ENCODE measurements around the gene MTRR.

The MTRR gene

DNA sequence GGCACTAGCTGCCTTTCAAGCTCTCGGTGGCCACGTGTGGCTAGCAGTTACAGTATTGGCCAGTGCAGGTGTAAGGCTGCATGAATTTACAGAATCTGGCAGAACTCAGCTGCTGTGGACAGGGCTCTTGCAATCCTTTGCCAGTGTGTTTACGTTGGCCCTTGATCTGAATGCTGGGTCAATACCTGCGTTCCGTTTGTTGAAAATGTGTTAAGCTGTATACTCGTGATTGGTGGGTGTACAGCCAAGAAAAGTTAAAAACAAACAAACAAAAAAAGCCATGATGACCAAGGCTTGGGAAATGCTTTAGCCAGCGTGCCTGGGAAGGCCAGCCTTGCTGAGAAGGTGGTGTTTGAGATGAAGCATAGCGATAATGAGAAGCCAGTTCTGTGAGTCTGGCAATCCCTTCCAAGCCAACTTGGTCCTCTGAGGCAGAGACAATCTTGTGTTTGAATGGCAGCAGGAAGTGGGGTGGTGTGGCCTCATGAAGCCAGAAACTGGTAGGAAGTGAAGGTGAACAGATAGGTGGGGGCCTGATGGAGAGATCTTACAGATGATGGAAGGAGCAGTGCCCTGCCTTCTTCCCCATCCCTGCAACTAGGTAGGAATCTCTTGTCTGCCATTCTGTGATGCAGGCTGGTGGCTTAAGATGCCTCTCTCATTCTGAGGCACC, 17.2 kb upstream of the MTRR start:
- POLR2A ChIA-PET, result interaction anchor here (2.4 kb wide), 1 partner anchor 17 kb away, joined by 14 read pairs; the partner anchor contains the start of genes FASTKD3 and MTRR
- CTCF ChIA-PET, result interaction anchor here (0.5 to 1.4 kb wide), 7 partner anchors 9 to 1086 kb away, joined by 3 to 11 read pairs (median 3); partner anchors contain the start of genes FASTKD3 and MTRR
- H3K9me3 ChIP-seq (ENCODE audit: control insufficient read depth, insufficient read depth, low read depth, low read length), result no peaks in the 10 kb centered on the region; the same call in 1 of the 2 replicates
- TF ChIP-seq ZSCAN18 (tag by site-specific recombination; IDR thresholded peaks at IDR 0.05), result no peak
- TF ChIP-seq ZBTB21 (tag by site-specific recombination; IDR thresholded peaks at IDR 0.05), result no peak
- TF ChIP-seq ZNF16 (tag by site-specific recombination; IDR thresholded peaks at IDR 0.05; ENCODE audit: low read depth), result no peak
- no peak for TF ChIP-seq ZNF660 (tag by site-specific recombination; IDR thresholded peaks at IDR 0.05)
- TF ChIP-seq SALL2 (tag by site-specific recombination; IDR thresholded peaks at IDR 0.05; ENCODE audit: borderline replicate concordance), result no peak
- TF ChIP-seq ZNF391 (tag by site-specific recombination; IDR thresholded peaks at IDR 0.05; ENCODE audit: borderline replicate concordance, low read depth), result no peak
- TF ChIP-seq ZNF23 (tag by site-specific recombination; IDR thresholded peaks at IDR 0.05; ENCODE audit: borderline replicate concordance), result no peak
- TF ChIP-seq, protein P1, sequence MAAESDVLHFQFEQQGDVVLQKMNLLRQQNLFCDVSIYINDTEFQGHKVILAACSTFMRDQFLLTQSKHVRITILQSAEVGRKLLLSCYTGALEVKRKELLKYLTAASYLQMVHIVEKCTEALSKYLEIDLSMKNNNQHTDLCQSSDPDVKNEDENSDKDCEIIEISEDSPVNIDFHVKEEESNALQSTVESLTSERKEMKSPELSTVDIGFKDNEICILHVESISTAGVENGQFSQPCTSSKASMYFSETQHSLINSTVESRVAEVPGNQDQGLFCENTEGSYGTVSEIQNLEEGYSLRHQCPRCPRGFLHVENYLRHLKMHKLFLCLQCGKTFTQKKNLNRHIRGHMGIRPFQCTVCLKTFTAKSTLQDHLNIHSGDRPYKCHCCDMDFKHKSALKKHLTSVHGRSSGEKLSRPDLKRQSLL (tag by site-specific recombination; IDR thresholded peaks at IDR 0.05), result no peak
- no peak overlapping the region for H3K27ac ChIP-seq (ENCODE audit: extremely low read depth, low read depth, low read length)
- H3K4me1 ChIP-seq (ENCODE audit: control insufficient read depth, insufficient read depth, low read length), result no peaks in the 10 kb centered on the region
- no peaks in the 10 kb centered on the region for H3K36me3 ChIP-seq (ENCODE audit: control insufficient read depth in 2 of 2, insufficient read depth in 1 of 2, low read length in 2 of 2)
- H3K4me3 ChIP-seq (ENCODE audit: low read depth, low read length), result no peak overlapping the region

GRCh38 chr5:7852542-7852941, 16.4 kb upstream of the MTRR start:
- H3K4me1 ChIP-seq (ENCODE audit: control insufficient read depth, insufficient read depth, low read length), result no peaks in the 10 kb centered on the region
- no peak overlapping the region for H3K27ac ChIP-seq (ENCODE audit: extremely low read depth, low read depth, low read length)
- no peaks in the 10 kb centered on the region; the same call in 1 of the 2 replicates for H3K9me3 ChIP-seq (ENCODE audit: control insufficient read depth, insufficient read depth, low read depth, low read length)
- ChIA-PET POLR2A (no interaction called here), CTCF (interaction anchor here (0.6 to 1.0 kb wide), 2 partner anchors 592 to 1059 kb away, joined by 3 read pairs; no protein-coding TSS in a partner anchor)
- H3K36me3 ChIP-seq (ENCODE audit: control insufficient read depth in 2 of 2, insufficient read depth in 1 of 2, low read length in 2 of 2), result peaks cover 0 to 1% of the 10 kb centered on the region in 2 experiments; a peak in 1 of 3 replicates
- no peak overlapping the region for H3K4me3 ChIP-seq (ENCODE audit: low read depth, low read length)
- TF ChIP-seq, protein P2, sequence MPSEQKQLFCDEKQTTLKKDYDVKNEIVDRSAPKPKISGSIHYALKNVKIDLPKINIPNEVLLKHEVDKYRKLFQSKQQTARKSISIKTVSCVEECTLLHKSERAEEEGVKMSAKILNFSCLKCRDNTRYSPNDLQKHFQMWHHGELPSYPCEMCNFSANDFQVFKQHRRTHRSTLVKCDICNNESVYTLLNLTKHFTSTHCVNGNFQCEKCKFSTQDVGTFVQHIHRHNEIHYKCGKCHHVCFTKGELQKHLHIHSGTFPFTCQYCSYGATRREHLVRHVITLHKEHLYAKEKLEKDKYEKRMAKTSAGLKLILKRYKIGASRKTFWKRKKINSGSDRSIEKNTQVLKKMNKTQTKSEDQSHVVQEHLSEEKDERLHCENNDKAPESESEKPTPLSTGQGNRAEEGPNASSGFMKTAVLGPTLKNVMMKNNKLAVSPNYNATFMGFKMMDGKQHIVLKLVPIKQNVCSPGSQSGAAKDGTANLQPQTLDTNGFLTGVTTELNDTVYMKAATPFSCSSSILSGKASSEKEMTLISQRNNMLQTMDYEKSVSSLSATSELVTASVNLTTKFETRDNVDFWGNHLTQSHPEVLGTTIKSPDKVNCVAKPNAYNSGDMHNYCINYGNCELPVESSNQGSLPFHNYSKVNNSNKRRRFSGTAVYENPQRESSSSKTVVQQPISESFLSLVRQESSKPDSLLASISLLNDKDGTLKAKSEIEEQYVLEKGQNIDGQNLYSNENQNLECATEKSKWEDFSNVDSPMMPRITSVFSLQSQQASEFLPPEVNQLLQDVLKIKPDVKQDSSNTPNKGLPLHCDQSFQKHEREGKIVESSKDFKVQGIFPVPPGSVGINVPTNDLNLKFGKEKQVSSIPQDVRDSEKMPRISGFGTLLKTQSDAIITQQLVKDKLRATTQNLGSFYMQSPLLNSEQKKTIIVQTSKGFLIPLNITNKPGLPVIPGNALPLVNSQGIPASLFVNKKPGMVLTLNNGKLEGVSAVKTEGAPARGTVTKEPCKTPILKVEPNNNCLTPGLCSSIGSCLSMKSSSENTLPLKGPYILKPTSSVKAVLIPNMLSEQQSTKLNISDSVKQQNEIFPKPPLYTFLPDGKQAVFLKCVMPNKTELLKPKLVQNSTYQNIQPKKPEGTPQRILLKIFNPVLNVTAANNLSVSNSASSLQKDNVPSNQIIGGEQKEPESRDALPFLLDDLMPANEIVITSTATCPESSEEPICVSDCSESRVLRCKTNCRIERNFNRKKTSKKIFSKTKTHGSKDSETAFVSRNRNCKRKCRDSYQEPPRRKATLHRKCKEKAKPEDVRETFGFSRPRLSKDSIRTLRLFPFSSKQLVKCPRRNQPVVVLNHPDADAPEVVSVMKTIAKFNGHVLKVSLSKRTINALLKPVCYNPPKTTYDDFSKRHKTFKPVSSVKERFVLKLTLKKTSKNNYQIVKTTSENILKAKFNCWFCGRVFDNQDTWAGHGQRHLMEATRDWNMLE (tag by site-specific recombination; conservative IDR thresholded peaks at IDR 0.05; ENCODE audit: low read depth), result no peak
- no peak for TF ChIP-seq TCF7L2 (IDR thresholded peaks at IDR 0.05; ENCODE audit: borderline replicate concordance, low read depth, low read length)
- TF ChIP-seq, protein P3, sequence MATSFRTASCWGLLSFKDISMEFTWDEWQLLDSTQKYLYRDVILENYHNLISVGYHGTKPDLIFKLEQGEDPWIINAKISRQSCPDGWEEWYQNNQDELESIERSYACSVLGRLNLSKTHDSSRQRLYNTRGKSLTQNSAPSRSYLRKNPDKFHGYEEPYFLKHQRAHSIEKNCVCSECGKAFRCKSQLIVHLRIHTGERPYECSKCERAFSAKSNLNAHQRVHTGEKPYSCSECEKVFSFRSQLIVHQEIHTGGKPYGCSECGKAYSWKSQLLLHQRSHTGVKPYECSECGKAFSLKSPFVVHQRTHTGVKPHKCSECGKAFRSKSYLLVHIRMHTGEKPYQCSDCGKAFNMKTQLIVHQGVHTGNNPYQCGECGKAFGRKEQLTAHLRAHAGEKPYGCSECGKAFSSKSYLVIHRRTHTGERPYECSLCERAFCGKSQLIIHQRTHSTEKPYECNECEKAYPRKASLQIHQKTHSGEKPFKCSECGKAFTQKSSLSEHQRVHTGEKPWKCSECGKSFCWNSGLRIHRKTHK (tag by site-specific recombination; IDR thresholded peaks at IDR 0.05), result no peak
- no peak for TF ChIP-seq ZNF529 (tag by site-specific recombination; IDR thresholded peaks at IDR 0.05; ENCODE audit: insufficient replicate concordance)
- TF ChIP-seq ZNF596 (tag by site-specific recombination; IDR thresholded peaks at IDR 0.05), result no peak
- no peak for TF ChIP-seq ZNF639 (tag by site-specific recombination; IDR thresholded peaks at IDR 0.05)
- no peak for TF ChIP-seq KLF8 (tag by site-specific recombination; IDR thresholded peaks at IDR 0.05)
- TF ChIP-seq ZNF555 (tag by site-specific recombination; conservative IDR thresholded peaks at IDR 0.05), result no peak
- peak; percentile 70; the same call in 1 of the 2 replicates for TF ChIP-seq MYNN (tag by site-specific recombination; IDR thresholded peaks at IDR 0.05; ENCODE audit: borderline replicate concordance)
- no peak for TF ChIP-seq ZNF561 (tag by site-specific recombination; IDR thresholded peaks at IDR 0.05; ENCODE audit: borderline replicate concordance)
- no peak for TF ChIP-seq ZEB2 (tag by site-specific recombination; IDR thresholded peaks at IDR 0.05)
- TF ChIP-seq, protein P4, sequence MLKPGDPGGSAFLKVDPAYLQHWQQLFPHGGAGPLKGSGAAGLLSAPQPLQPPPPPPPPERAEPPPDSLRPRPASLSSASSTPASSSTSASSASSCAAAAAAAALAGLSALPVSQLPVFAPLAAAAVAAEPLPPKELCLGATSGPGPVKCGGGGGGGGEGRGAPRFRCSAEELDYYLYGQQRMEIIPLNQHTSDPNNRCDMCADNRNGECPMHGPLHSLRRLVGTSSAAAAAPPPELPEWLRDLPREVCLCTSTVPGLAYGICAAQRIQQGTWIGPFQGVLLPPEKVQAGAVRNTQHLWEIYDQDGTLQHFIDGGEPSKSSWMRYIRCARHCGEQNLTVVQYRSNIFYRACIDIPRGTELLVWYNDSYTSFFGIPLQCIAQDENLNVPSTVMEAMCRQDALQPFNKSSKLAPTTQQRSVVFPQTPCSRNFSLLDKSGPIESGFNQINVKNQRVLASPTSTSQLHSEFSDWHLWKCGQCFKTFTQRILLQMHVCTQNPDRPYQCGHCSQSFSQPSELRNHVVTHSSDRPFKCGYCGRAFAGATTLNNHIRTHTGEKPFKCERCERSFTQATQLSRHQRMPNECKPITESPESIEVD (tag by site-specific recombination; IDR thresholded peaks at IDR 0.05), result no peak
- no peak for TF ChIP-seq SETDB1 (IDR thresholded peaks at IDR 0.05; ENCODE audit: insufficient read length, low read length)

Measured in HEK293 (cell line).